Measurements from ENCODE around the gene OR4A16. TPM values are rescaled to one million over a fixed set of nuclear protein-coding genes. Genes with fewer than 3 reads are reported as not detected.

The OR4A16 gene
- not detected in 2 replicates for total RNA-seq

GRCh38 chr11:55342901-55343300, at the start of gene OR4A16:
Gene OR4A16 (plus strand): TSS chr11:55343201. CDS start chr11:55343201, 0 bp downstream.
- TF ChIP-seq CTCF (IDR thresholded peaks at IDR 0.05; ENCODE audit: insufficient read depth, low read depth, low read length), result no peak
- no peak for DNase-seq (ENCODE audit: low read depth)
- no peak within 1 kb of the TSS for H3K4me3 ChIP-seq (ENCODE audit: low read depth, low read length)

GRCh38 chr11:55324500-55324899, 18.5 kb upstream of the OR4A16 start:
- H3K4me3 ChIP-seq (ENCODE audit: low read depth, low read length), result no peak overlapping the region
- DNase-seq (ENCODE audit: low read depth), result no peak
- no peak for TF ChIP-seq CTCF (IDR thresholded peaks at IDR 0.05; ENCODE audit: insufficient read depth, low read depth, low read length)

GRCh38 chr11:55345306-55345705, 2.3 kb downstream of the OR4A16 start:
- H3K4me3 ChIP-seq (ENCODE audit: low read depth, low read length), result no peak overlapping the region
- no peak for TF ChIP-seq CTCF (IDR thresholded peaks at IDR 0.05; ENCODE audit: insufficient read depth, low read depth, low read length)
- DNase-seq (ENCODE audit: low read depth), result no peak

GRCh38 chr11:55349032-55349431, 6.0 kb downstream of the OR4A16 start:
- H3K4me3 ChIP-seq (ENCODE audit: low read depth, low read length), result no peak overlapping the region
- no peak for DNase-seq (ENCODE audit: low read depth)
- no peak for TF ChIP-seq CTCF (IDR thresholded peaks at IDR 0.05; ENCODE audit: insufficient read depth, low read depth, low read length)

GRCh38 chr11:55357560-55358184, 14.7 kb downstream of the OR4A16 start:
- TF ChIP-seq CTCF (IDR thresholded peaks at IDR 0.05; ENCODE audit: insufficient read depth, low read depth, low read length), result no peak
- DNase-seq (ENCODE audit: low read depth), result no peak
- H3K4me3 ChIP-seq (ENCODE audit: low read depth, low read length), result no peak overlapping the region

DNA sequence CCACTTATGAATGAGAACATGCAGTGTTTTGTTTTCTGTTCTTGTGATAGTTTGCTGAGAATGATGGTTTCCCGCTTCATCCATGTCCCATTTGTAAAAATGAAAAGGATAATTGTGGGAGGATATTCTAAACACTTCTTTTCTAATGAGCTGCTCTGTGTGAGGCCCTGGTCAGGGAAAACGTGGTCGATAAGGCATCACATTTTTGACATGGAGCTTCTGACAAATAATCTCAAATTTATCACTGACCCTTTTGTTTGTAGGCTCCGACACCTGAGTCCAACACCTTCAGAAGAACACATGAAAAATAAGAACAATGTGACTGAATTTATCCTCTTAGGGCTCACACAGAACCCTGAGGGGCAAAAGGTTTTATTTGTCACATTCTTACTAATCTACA, 24.7 kb downstream of the OR4A16 start, which contains the start of gene OR4A15:
Gene OR4A15 (plus strand): TSS at position 301 of the 400 bp plus-strand sequence. CDS start 0 bp downstream, at position 301.
- no peak within 1 kb of the TSS for H3K4me3 ChIP-seq (ENCODE audit: low read depth, low read length)
- DNase-seq (ENCODE audit: low read depth), result no peak
- TF ChIP-seq CTCF (IDR thresholded peaks at IDR 0.05; ENCODE audit: insufficient read depth, low read depth, low read length), result no peak

Other genes with a start within 250 kb of the OR4A16 start
- gene TRIM48, start 81.0 kb upstream of the OR4A16 start, total RNA-seq, result not detected in 2 replicates
- not detected in 2 replicates for gene OR4A15, start 24.8 kb downstream of the OR4A16 start, total RNA-seq
- gene OR4C15, start 211.3 kb downstream of the OR4A16 start, total RNA-seq, result not detected in 2 replicates
- gene OR4C16, start 228.9 kb downstream of the OR4A16 start, total RNA-seq, result not detected in 2 replicates

All from fibroblast of villous mesenchyme (primary cell).